ENCODE data around the gene NCR2.

The NCR2 gene

GRCh38 chr6:41318261-41318653 lies 17.2 kb upstream of the NCR2 start:
- no peak for ATAC-seq (ENCODE audit: low read depth)

GRCh38 chr6:41318654-41319565 lies 16.5 kb upstream of the NCR2 start:
- ATAC-seq (ENCODE audit: low read depth) (peak; percentile 77), DNase-seq (ENCODE audit: low spot score) (peak; percentile 70)
- H3K4me3 ChIP-seq (ENCODE audit: severe bottlenecking) = no peak overlapping the region
- no peak overlapping the region for H3K27ac ChIP-seq (ENCODE audit: poor library complexity, severe bottlenecking)
- no peaks in the 10 kb centered on the region for H3K36me3 ChIP-seq (ENCODE audit: low read depth)
- no peaks in the 10 kb centered on the region for H3K9me3 ChIP-seq (ENCODE audit: severe bottlenecking)
- TF ChIP-seq CTCF (IDR thresholded peaks at IDR 0.05; ENCODE audit: poor library complexity, severe bottlenecking) = peak; percentile 96
- H3K4me1 ChIP-seq (ENCODE audit: insufficient read depth, poor library complexity, severe bottlenecking) = peaks cover 3% of the 10 kb centered on the region
- peaks cover 54% of the 10 kb centered on the region for H3K27me3 ChIP-seq (ENCODE audit: insufficient read depth, poor library complexity, severe bottlenecking)

More at GRCh38 chr6:41318261-41318653, 17.2 kb upstream of the NCR2 start:
- no peaks in the 10 kb centered on the region for H3K36me3 ChIP-seq (ENCODE audit: low read depth)
- no peaks in the 10 kb centered on the region for H3K9me3 ChIP-seq (ENCODE audit: severe bottlenecking)
- peaks cover 55% of the 10 kb centered on the region for H3K27me3 ChIP-seq (ENCODE audit: insufficient read depth, poor library complexity, severe bottlenecking)
- DNase-seq (ENCODE audit: low spot score) = no peak
- no peak overlapping the region for H3K4me3 ChIP-seq (ENCODE audit: severe bottlenecking)
- H3K4me1 ChIP-seq (ENCODE audit: insufficient read depth, poor library complexity, severe bottlenecking) = peaks cover 3% of the 10 kb centered on the region
- TF ChIP-seq CTCF (IDR thresholded peaks at IDR 0.05; ENCODE audit: poor library complexity, severe bottlenecking) = no peak
- no peak overlapping the region for H3K27ac ChIP-seq (ENCODE audit: poor library complexity, severe bottlenecking)

- DNase-seq (ENCODE audit: low spot score) (no peak), ATAC-seq (ENCODE audit: low read depth) (no peak)
- Histone ChIP-seq H3K27ac (ENCODE audit: poor library complexity, severe bottlenecking) (no peak overlapping the region), H3K9me3 (ENCODE audit: severe bottlenecking) (no peaks in the 10 kb centered on the region), H3K36me3 (ENCODE audit: low read depth) (no peaks in the 10 kb centered on the region), H3K27me3 (ENCODE audit: insufficient read depth, poor library complexity, severe bottlenecking) (peaks cover 58% of the 10 kb centered on the region), H3K4me1 (ENCODE audit: insufficient read depth, poor library complexity, severe bottlenecking) (peaks cover 3% of the 10 kb centered on the region), H3K4me3 (ENCODE audit: severe bottlenecking) (no peak overlapping the region)
- TF ChIP-seq CTCF (IDR thresholded peaks at IDR 0.05; ENCODE audit: poor library complexity, severe bottlenecking) = no peak
Measured at GRCh38 chr6:41321183-41321582, 14.2 kb upstream of the NCR2 start.

- Histone ChIP-seq H3K36me3 (ENCODE audit: low read depth) (no peaks in the 10 kb centered on the region), H3K27ac (ENCODE audit: poor library complexity, severe bottlenecking) (no peak overlapping the region), H3K27me3 (ENCODE audit: insufficient read depth, poor library complexity, severe bottlenecking) (peaks cover 57% of the 10 kb centered on the region), H3K4me1 (ENCODE audit: insufficient read depth, poor library complexity, severe bottlenecking) (no peaks in the 10 kb centered on the region), H3K4me3 (ENCODE audit: severe bottlenecking) (no peak overlapping the region), H3K9me3 (ENCODE audit: severe bottlenecking) (no peaks in the 10 kb centered on the region)
- TF ChIP-seq CTCF (IDR thresholded peaks at IDR 0.05; ENCODE audit: poor library complexity, severe bottlenecking) = no peak
- no peak for ATAC-seq (ENCODE audit: low read depth)
- DNase-seq (ENCODE audit: low spot score) = no peak
Measured at GRCh38 chr6:41325446-41326066, 9.9 kb upstream of the NCR2 start.

Measured in RWPE2 (cell line).